Thyroid gland (tissue), 4 donors: ENCODE results near the gene TMEM186.

ENCODE experiments used
- POLR2A ChIP-seq, 2 donors: fragments of 450-650 bp; IDR thresholded peaks; one replicate each; pipeline ENCODE4 v1.6.1; 2017; ENCODE audit warnings: antibody characterized with exemption in 2 of 2, mild to moderate bottlenecking in 2 of 2, moderate library complexity in 1 of 2
- TF ChIP-seq, protein P1 (sequence below), 6 experiments: fragments of 200-600 bp in 3 of 6; fragments of 450-650 bp in 3 of 6; sonication (generic) in 3 of 6; IDR thresholded peaks; one replicate each; pipeline ENCODE4 v1.5.1; 2016 to 2019; ENCODE audit warnings: antibody characterized with exemption in 6 of 6, mild to moderate bottlenecking in 2 of 6, inconsistent platforms in 1 of 6, moderate library complexity in 1 of 6

DNA sequence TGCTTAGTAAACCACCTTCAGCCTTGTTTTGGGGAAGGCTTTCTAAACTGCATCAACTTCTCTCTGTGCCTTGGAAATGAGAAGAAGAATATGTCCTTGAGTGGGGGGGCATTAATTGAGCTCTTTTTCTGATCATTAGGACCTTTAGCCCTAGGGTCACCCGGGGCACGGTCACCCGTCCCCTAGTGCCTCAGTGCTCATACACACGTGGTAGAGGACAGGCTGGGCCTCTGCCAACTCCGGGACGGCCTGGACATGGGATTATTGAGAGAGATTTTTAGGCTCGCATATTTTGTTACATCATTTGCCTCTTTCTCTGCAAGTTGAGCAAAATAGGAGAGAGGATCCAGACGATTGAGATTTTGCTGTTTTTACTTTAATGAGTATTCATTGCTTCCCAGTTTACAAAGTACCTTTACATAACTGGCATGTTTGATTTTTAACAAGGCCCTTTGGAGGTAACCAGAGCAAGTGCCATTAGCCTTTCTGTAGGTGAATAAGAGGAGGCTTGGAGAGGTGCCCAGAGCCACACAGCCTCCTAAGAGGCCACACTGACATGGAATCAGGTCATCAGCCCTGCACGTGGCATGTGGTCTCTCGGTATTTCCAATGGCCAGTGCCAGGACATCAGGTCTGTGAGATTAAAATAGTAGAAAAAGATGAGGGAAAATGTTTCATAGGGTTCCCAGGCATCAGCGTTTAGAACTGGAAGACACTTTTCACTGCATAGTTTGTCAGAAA is 11.3 kb upstream of the TMEM186 start:
- TF ChIP-seq, protein P1, sequence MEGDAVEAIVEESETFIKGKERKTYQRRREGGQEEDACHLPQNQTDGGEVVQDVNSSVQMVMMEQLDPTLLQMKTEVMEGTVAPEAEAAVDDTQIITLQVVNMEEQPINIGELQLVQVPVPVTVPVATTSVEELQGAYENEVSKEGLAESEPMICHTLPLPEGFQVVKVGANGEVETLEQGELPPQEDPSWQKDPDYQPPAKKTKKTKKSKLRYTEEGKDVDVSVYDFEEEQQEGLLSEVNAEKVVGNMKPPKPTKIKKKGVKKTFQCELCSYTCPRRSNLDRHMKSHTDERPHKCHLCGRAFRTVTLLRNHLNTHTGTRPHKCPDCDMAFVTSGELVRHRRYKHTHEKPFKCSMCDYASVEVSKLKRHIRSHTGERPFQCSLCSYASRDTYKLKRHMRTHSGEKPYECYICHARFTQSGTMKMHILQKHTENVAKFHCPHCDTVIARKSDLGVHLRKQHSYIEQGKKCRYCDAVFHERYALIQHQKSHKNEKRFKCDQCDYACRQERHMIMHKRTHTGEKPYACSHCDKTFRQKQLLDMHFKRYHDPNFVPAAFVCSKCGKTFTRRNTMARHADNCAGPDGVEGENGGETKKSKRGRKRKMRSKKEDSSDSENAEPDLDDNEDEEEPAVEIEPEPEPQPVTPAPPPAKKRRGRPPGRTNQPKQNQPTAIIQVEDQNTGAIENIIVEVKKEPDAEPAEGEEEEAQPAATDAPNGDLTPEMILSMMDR (IDR thresholded peaks at IDR 0.05): no peak
- TF ChIP-seq POLR2A (IDR thresholded peaks at IDR 0.05): no peak
